GM12801 (cell line): ENCODE results near the gene GGN.

Experiments used
- CTCF ChIP-seq: IDR thresholded peaks from one replicate; pipeline ENCODE4 v1.5.1; 2011; ENCODE audit warnings: control low read depth; ENCODE audit not compliant: insufficient read length; ENCODE audit errors: extremely low read depth

GGN gene

GRCh38 chr19:38361633-38362075 lies 26.2 kb downstream of the GGN start:
- no peak for TF ChIP-seq CTCF

GRCh38 chr19:38360839-38361631 lies 26.8 kb downstream of the GGN start:
- TF ChIP-seq CTCF = no peak

GRCh38 chr19:38360351-38360750 lies 27.5 kb downstream of the GGN start:
- TF ChIP-seq CTCF = no peak

GRCh38 chr19:38359242-38360021 lies 28.4 kb downstream of the GGN start:
- no peak for TF ChIP-seq CTCF

GRCh38 chr19:38358071-38358470 lies 29.8 kb downstream of the GGN start:
- TF ChIP-seq CTCF = no peak

GRCh38 chr19:38355728-38356725 lies 31.8 kb downstream of the GGN start:
- no peak for TF ChIP-seq CTCF

GRCh38 chr19:38352611-38353010 lies 35.2 kb downstream of the GGN start:
- TF ChIP-seq CTCF = no peak
